Measurements from ENCODE around the gene LINC01488.

Gene LINC01488

GRCh38 chr11:69481393-69481844 is at the start of gene LINC01488:
TSS of gene LINC01488 (plus strand) at chr11:69481663.
- DNase-seq, result no peak

DNA sequence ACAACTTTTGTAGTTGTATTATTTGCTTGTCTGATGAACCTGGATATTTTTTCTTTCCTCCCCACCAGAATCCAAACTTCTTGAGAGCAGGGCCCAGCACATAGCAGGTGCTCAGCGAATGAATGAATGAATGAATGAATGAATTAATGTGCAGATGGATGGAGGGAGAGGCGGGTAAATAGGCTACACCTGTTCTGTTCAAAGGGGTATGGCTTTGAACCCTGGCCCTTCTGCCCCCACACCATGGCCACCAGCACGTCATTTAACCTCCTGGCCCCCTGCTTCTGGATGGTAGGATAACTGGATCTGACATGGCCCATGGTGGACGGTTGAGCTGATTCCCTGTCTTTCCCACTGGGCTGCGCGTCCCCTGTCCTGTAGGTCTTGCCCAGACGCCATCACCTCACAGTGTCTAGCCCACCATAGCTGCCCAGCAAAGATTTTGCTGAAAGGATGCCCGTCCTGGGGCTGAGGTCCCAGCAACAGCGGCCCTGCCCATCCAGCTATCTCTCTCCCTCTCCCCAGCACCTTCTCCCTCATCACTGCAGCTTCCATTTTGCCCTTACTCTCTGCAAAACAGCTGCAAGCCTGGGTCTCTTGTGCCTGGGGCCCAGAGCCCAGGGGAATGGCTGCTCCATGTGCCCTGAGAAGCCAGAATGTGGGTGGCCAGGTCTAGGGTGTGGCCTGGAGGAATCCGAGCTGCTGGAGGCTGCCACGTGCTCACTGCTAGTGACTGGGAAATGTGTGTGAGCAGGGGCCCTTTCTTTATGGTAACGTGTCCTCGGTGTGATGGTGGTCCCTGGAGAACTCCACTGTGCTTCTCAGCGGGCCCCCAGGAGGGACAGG is 49.3 kb upstream of the LINC01488 start:
- DNase-seq, result no peak

- no peak for DNase-seq
Measured at GRCh38 chr11:69433741-69434140, 47.7 kb upstream of the LINC01488 start.

GRCh38 chr11:69434471-69434931 is 47.0 kb upstream of the LINC01488 start:
- DNase-seq, result no peak

DNA sequence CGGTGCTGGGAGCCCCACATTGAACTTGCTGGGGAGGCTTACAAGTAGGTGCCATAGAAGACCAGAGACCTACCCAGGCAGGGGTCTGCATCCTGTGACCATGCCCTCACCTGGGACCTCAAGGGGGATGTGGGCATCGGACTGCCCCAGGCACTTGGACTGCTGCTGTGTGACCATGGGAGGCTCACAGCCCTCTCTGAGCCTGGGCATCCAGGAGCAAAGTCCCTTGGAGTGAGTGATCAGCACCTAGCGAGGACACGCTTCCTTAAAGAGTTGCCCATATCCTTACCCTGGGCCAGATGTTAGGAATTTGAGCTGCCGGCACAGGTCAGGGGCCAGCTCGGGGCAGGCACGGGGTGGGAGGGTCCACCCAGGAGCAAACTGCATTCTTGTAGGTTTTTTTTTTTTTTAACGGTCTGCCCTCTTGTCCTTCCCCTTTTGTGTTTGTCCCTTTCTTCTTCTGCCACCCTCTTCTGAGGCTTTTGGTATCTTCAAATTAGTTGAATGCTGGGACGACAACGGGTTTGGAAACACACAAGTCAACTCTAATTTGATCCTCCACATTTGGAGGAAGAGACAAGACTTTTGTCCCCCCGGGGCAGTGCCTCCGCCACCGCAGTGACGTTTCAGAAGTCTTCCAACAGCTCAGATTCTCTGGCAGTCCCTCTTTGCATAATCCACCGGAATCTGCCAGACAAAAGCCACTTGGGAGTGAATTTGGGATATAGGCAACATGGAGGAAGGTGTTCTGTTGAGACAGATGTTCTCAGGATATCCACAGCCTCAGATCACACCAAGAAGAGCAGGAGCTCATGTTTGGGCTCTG is 46.1 kb upstream of the LINC01488 start:
- no peak for DNase-seq

GRCh38 chr11:69436041-69436982 is 45.2 kb upstream of the LINC01488 start:
- DNase-seq, result no peak

DNA sequence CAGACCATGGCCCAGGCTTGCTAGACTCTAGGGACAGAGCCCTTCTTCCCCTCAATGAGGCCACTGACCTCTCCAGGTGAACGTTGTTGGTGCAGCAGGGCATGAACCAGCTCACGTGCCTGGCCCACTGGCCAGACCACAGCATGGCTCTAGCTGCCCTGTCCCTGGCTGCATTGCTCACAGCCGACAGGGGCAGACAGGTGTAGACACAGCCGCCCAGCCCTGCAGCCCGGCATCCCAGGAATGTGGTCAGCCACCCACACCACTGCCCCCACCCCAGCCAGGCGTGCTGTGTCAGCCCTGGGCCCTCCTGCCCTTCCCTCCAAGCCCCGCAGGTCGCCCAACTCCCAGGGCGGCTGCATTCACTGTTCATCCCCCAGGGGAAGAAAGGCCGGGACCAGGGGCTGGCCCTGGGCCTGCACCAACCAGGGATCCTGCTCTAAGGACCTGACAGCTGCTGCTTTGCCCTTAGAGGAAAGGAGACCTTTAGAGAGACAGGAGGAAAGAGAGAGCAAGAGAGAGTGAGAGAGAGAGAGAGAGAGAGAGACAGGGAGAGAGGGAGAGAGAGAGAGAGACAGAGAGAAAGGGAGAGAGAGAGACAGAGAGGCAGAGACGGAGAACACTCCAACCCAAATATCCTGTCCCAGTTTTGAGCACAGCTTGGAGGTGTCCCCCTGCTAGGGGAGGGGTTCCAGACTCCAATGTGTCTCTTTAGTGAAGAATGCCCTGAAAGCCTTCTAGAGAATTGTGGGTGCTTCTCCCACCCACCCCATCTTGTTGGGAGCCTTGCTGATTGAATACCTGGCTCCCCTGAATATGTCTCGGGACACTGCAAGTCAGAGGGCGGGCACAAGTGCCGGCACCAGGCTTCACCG is 44.2 kb upstream of the LINC01488 start:
- no peak for DNase-seq

GRCh38 chr11:69437876-69438205 is 43.6 kb upstream of the LINC01488 start:
- no peak for DNase-seq

- DNase-seq, result no peak
Measured at GRCh38 chr11:69438286-69438920, 43.1 kb upstream of the LINC01488 start.

DNA sequence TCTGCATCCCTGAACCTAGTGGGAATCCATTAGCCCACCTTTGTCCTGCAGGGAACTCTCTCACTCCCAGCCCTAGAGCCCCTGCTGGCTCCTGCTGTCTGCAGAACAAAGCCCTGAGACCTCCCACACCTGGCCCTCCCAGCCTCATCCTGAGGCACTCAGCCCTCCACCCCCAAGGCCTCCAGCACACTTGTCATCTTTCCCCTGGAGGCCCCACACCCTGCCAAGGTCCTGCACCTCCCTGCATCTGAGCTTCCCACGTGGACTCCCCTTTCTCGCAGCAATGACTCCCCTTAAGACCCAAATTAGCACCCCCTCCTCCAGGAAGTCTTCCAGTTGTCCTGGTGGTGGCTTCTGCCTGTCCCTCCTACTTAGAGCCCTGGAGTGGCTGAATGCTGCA is 42.3 kb upstream of the LINC01488 start:
- no peak for DNase-seq

DNA sequence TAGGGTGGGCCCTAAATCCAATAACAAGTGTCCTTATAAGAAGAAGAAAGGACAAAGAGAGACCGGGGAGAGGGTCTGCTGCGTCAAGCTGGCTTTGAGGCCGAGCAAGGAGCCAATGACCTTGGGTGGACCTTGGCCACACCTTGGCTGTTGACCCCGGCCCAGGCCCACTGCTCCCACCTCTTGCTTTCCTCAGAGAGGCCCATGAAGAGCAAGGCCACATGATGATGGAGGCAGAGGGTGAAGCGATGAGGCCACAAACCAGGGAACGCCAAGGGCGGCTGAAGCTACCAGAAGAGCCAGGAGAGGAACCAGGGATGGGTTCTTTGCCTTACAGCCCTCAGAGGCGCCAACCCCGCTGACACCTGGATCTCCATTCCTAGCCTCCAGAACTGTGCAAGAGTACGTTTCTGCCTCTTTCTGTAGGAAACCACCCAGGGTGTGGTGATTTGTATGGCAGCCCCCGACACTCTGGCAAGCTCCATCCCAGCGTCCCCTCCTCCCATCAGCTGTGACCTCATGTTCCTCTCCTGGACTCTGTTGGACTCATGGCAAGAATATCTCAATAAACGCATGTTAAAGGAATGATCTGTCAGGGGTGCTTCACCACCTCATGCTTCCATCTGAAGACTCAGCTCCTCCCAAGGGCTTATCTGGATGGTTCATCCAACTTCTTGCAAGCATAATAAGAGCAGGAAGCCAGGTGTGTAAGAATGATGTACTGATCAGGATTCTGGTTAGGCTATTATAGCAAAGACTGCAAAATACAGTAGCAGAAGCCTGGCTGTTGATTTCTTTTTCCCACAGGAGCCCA is 41.6 kb upstream of the LINC01488 start:
- DNase-seq, result no peak

GRCh38 chr11:69440876-69441275 is 40.6 kb upstream of the LINC01488 start:
- DNase-seq, result no peak

DNA sequence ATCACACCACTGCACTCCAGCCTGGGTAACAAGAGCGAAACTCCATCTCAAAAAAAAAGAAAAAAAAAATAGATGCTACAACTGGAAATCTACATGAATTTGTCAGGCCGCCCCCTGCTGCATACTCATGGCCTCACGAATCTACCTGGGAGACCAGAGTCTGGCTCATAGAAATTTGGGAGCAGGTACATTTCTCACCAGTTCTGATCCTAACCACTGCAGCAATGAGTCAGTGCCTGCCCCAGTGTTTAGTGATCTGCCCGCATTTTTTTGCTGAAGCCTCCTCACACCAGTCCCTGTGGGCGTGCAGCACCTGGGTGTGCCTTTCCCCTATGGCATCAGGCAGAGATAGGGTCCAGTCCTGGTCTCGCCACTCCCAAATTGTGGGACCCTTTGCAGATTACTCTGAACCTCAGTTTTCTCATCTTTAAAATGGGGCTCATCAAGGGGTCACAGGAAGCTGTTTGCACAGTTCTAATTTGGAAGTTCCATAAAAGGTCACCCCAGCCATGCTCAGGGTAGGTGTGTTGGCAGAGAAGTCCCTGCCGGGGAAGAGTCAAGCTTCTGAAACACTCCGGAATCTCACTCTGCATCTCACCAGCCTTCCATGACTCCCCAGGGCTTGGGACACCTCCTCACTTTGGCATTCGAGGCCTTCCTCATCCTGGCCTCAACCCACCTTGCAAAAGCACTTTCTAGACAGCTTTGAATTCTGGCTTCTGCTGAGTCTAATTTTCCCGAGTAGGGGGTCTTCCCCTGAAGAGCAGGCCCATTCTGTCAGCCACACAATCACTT is 39.3 kb upstream of the LINC01488 start:
- DNase-seq, result no peak

- DNase-seq, result no peak
Measured at GRCh38 chr11:69442807-69443137, 38.7 kb upstream of the LINC01488 start.

- peak; percentile 44 for DNase-seq
Measured at GRCh38 chr11:69443138-69443967, 38.1 kb upstream of the LINC01488 start.

- DNase-seq, result no peak
Measured at GRCh38 chr11:69443968-69444364, 37.5 kb upstream of the LINC01488 start.

GRCh38 chr11:69444381-69445130 is 36.9 kb upstream of the LINC01488 start:
- DNase-seq, result no peak

GRCh38 chr11:69445131-69445470 is 36.4 kb upstream of the LINC01488 start:
- no peak for DNase-seq

Measured in activated gamma-delta T cell treated with Interleukin-2 at 50 U/mL for 16 hours (primary cell).